Erythroblast (primary cell): Measurements from ENCODE around the gene LRRC28.

ENCODE experiments used
- DNase-seq, 2 experiments: peaks; one replicate each; lab custom pipeline; 2025; lab: John Stamatoyannopoulos, UW
- GATA1 ChIP-seq: IDR thresholded peaks from 2 replicates; pipeline ENCODE4 v1.6.1; 2011; ENCODE audit warnings: low read depth, mild to moderate bottlenecking, control low read depth, low read length, moderate library complexity
- POLR2A ChIP-seq: IDR thresholded peaks from 2 replicates; pipeline ENCODE4 v1.6.1; 2011; ENCODE audit warnings: mild to moderate bottlenecking, low read length

Gene LRRC28

GRCh38 chr15:99238849-99239248 lies 12.4 kb upstream of the LRRC28 start:
- TF ChIP-seq POLR2A = no peak

GRCh38 chr15:99239545-99240198 lies 11.6 kb upstream of the LRRC28 start:
- no peak for DNase-seq
- TF ChIP-seq GATA1 (no peak), POLR2A (no peak)

More at GRCh38 chr15:99238849-99239248, 12.4 kb upstream of the LRRC28 start:
- no peak for DNase-seq

- DNase-seq = no peak
- TF ChIP-seq POLR2A (no peak), GATA1 (no peak)
Measured at GRCh38 chr15:99241752-99242151, 9.5 kb upstream of the LRRC28 start.

- TF ChIP-seq POLR2A = no peak
- no peak for TF ChIP-seq GATA1
- DNase-seq = no peak
Measured at GRCh38 chr15:99244306-99244705, 7.0 kb upstream of the LRRC28 start.

GRCh38 chr15:99247062-99247461 lies 4.2 kb upstream of the LRRC28 start:
- DNase-seq = no peak
- no peak for TF ChIP-seq GATA1
- TF ChIP-seq POLR2A = no peak

GRCh38 chr15:99248000-99248715 lies 3.1 kb upstream of the LRRC28 start:
- DNase-seq = no peak
- no peak for TF ChIP-seq POLR2A
- no peak for TF ChIP-seq GATA1

GRCh38 chr15:99249270-99249841 lies 1.9 kb upstream of the LRRC28 start, which contains the start of gene TTC23:
TSS of gene TTC23 (minus strand) at chr15:99249581. CDS start at chr15:99228712, 20,869 bp downstream.
- DNase-seq = no peak

GRCh38 chr15:99250001-99250400 lies 1.3 kb upstream of the LRRC28 start:
- no peak for TF ChIP-seq POLR2A

More at GRCh38 chr15:99249270-99249841, 1.9 kb upstream of the LRRC28 start, which contains the start of gene TTC23:
- TF ChIP-seq POLR2A (no peak), GATA1 (no peak)

GRCh38 chr15:99250494-99250856 lies 806 bp upstream of the LRRC28 start:
- no peak for TF ChIP-seq GATA1
- DNase-seq = no peak

More at GRCh38 chr15:99250001-99250400, 1.3 kb upstream of the LRRC28 start:
- DNase-seq = no peak

GRCh38 chr15:99252326-99252725 lies 1.0 kb downstream of the LRRC28 start:
- TF ChIP-seq GATA1 (no peak), POLR2A (no peak)
- DNase-seq = no peak

GRCh38 chr15:99253381-99254090 lies 2.3 kb downstream of the LRRC28 start:
- TF ChIP-seq GATA1 (no peak), POLR2A (no peak)
- no peak for DNase-seq

GRCh38 chr15:99257107-99257750 lies 5.9 kb downstream of the LRRC28 start:
- DNase-seq = no peak
- TF ChIP-seq GATA1 (no peak), POLR2A (no peak)

GRCh38 chr15:99264125-99264524 lies 12.8 kb downstream of the LRRC28 start:
- no peak for DNase-seq
- no peak for TF ChIP-seq POLR2A
- no peak for TF ChIP-seq GATA1
